OCI-LY7 (cell line): ENCODE measurements around the gene ZNF558. TPM values are rescaled to one million over a fixed set of nuclear protein-coding genes. Genes with fewer than 3 reads are reported as not detected.

Experiments used
- BruUV-seq: library from RNA; stranded (reverse); fragments of 400-500 nt; replicated peaks from 2 replicates; lab custom pipeline; 2021; lab: Mats Ljungman, UMichigan
- CTCF ChIA-PET: fragments of 300-600 bp; sonication (Branson Sonifier 250); formaldehyde crosslinking; loops from one replicate; lab custom pipeline; 2022; ENCODE audit warnings: antibody characterized with exemption; ENCODE audit not compliant: unreplicated experiment; lab: Charles Lee
- POLR2A ChIA-PET: fragments of 300-600 bp; sonication (Branson Sonifier 250); formaldehyde crosslinking; loops from one replicate; lab custom pipeline; 2022; ENCODE audit warnings: antibody characterized with exemption; lab: Charles Lee
- DNase-seq: peaks from one replicate; pipeline ENCODE4 v3.0.0-alpha.2; 2015; ENCODE audit warnings: low spot score
- H2AFZ ChIP-seq: fragments of 200-600 bp; sonication (generic), shearing (Covaris generic); 2 replicates; pipeline ENCODE4 v1.6.1; 2014; ENCODE audit warnings: mild to moderate bottlenecking, antibody characterized with exemption, low read length, moderate library complexity
- H3K27ac ChIP-seq: fragments of 200-600 bp; sonication (generic); 2 replicates; pipeline ENCODE4 v1.5.1; 2014; ENCODE audit warnings: mixed run types, low read depth, mild to moderate bottlenecking, moderate library complexity, low read length, inconsistent platforms; ENCODE audit not compliant: poor library complexity, severe bottlenecking
- H3K36me3 ChIP-seq: fragments of 200-600 bp; sonication (generic); 2 replicates; pipeline ENCODE4 v1.6.1; 2014; ENCODE audit warnings: mild to moderate bottlenecking, antibody characterized with exemption, low read length, moderate library complexity, mixed read lengths; ENCODE audit not compliant: insufficient read depth
- H3K4me1 ChIP-seq: fragments of 200-600 bp; sonication (generic); 2 replicates; pipeline ENCODE4 v1.5.1; 2014; ENCODE audit warnings: mild to moderate bottlenecking, low read length; ENCODE audit not compliant: insufficient read depth, poor library complexity, severe bottlenecking
- H3K4me2 ChIP-seq: fragments of 200-600 bp; sonication (generic); 2 replicates; pipeline ENCODE4 v1.6.1; 2014; ENCODE audit warnings: mild to moderate bottlenecking, low read length
- H3K4me3 ChIP-seq: fragments of 200-600 bp; sonication (generic); 2 replicates; pipeline ENCODE4 v1.5.1; 2014; ENCODE audit warnings: mild to moderate bottlenecking, low read depth, low read length; ENCODE audit not compliant: poor library complexity, severe bottlenecking
- H3K79me2 ChIP-seq: fragments of 200-600 bp; sonication (generic); 2 replicates; pipeline ENCODE4 v1.6.1; 2016; ENCODE audit warnings: low read depth, mild to moderate bottlenecking, low read length, moderate library complexity, mixed read lengths; ENCODE audit not compliant: insufficient read depth
- H3K9me2 ChIP-seq: fragments of 200-600 bp; sonication (generic); 2 replicates; pipeline ENCODE4 v1.6.1; 2016; ENCODE audit warnings: mild to moderate bottlenecking, low read length, mixed read lengths; ENCODE audit not compliant: insufficient read depth
- H3K9me3 ChIP-seq: fragments of 200-600 bp; sonication (generic); 2 replicates; pipeline ENCODE4 v1.6.1; 2014; ENCODE audit warnings: mild to moderate bottlenecking, mixed run types, low read length, mixed read lengths
- H4K20me1 ChIP-seq: fragments of 200-600 bp; sonication (generic); 2 replicates; pipeline ENCODE4 v1.6.1; 2014; ENCODE audit warnings: mild to moderate bottlenecking, antibody characterized with exemption, low read length, moderate library complexity, mixed read lengths; ENCODE audit not compliant: insufficient read depth
- EZH2phosphoT487 ChIP-seq: fragments of 200-600 bp; sonication (generic); IDR thresholded peaks from 2 replicates; pipeline ENCODE4 v1.6.1; 2018; ENCODE audit warnings: low read depth, borderline replicate concordance, mild to moderate bottlenecking, mixed run types, antibody characterized with exemption, low read length, moderate library complexity, mixed read lengths
- intact Hi-C: fragments of 100-400 bp; cut with micrococcal nuclease; formaldehyde crosslinking; loops from one replicate; pipeline ENCODE4 v1.10.0; 2022; ENCODE audit not compliant: unreplicated experiment
- total RNA-seq, 2 experiments: library from RNA; depleted of rRNA in 1 of 2; stranded (reverse); fragments of >200 nt in 1 of 2; shearing (Covaris generic) in 1 of 2; gene quantifications; 2 replicates each; pipeline ENCODE4 v1.2.3, GENCODE V29; 2014 to 2022
- TF ChIP-seq, protein P1 (sequence below): fragments of 200-600 bp; sonication (generic); conservative IDR thresholded peaks from 2 replicates; pipeline ENCODE4 v1.5.1; 2014; ENCODE audit warnings: mild to moderate bottlenecking, antibody characterized with exemption, low read length, moderate library complexity, mixed read lengths

ZNF558 gene
- total RNA-seq, 2 experiments from 2014 or later = 18.0 to 19.7 TPM

- H3K9me2 ChIP-seq = no peaks in the 10 kb centered on the region
- no TSS peak for BruUV-seq
- ChIA-PET POLR2A (no interaction called here), CTCF (no interaction called here)
- DNase-seq = no peak
- H3K4me3 ChIP-seq = no peak overlapping the region
- H3K27ac ChIP-seq = no peak overlapping the region
- H3K79me2 ChIP-seq = no peaks in the 10 kb centered on the region
- no peaks in the 10 kb centered on the region for H3K36me3 ChIP-seq
- TF ChIP-seq, protein P1, sequence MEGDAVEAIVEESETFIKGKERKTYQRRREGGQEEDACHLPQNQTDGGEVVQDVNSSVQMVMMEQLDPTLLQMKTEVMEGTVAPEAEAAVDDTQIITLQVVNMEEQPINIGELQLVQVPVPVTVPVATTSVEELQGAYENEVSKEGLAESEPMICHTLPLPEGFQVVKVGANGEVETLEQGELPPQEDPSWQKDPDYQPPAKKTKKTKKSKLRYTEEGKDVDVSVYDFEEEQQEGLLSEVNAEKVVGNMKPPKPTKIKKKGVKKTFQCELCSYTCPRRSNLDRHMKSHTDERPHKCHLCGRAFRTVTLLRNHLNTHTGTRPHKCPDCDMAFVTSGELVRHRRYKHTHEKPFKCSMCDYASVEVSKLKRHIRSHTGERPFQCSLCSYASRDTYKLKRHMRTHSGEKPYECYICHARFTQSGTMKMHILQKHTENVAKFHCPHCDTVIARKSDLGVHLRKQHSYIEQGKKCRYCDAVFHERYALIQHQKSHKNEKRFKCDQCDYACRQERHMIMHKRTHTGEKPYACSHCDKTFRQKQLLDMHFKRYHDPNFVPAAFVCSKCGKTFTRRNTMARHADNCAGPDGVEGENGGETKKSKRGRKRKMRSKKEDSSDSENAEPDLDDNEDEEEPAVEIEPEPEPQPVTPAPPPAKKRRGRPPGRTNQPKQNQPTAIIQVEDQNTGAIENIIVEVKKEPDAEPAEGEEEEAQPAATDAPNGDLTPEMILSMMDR = no peak
- no peak for TF ChIP-seq EZH2phosphoT487
- no peaks in the 10 kb centered on the region for H4K20me1 ChIP-seq
- no peak overlapping the region for H3K4me2 ChIP-seq
- H3K4me1 ChIP-seq = no peaks in the 10 kb centered on the region
- intact Hi-C loops = no loop called here
- peaks cover 7% of the 10 kb centered on the region; the same call in 1 of the 2 replicates for H3K9me3 ChIP-seq
- H2AFZ ChIP-seq = no peak overlapping the region
These were observed 14.7 kb upstream of the ZNF558 start for GRCh38 chr19:8846819-8847218.

GRCh38 chr19:8840708-8841107 lies 8.6 kb upstream of the ZNF558 start:
- H3K4me2 ChIP-seq = no peak overlapping the region
- POLR2A ChIA-PET = no interaction called here
- H3K36me3 ChIP-seq = no peaks in the 10 kb centered on the region
- TF ChIP-seq, protein P1 = no peak
- no peak for TF ChIP-seq EZH2phosphoT487
- no peaks in the 10 kb centered on the region for H3K9me2 ChIP-seq
- no peaks in the 10 kb centered on the region for H3K79me2 ChIP-seq
- H3K27ac ChIP-seq = no peak overlapping the region
- CTCF ChIA-PET = no interaction called here
- DNase-seq = no peak
- H4K20me1 ChIP-seq = no peaks in the 10 kb centered on the region
- no peak overlapping the region for H2AFZ ChIP-seq
- no peaks in the 10 kb centered on the region for H3K4me1 ChIP-seq
- BruUV-seq = no TSS peak
- intact Hi-C loops = no loop called here
- H3K9me3 ChIP-seq = no peaks in the 10 kb centered on the region
- no peak overlapping the region for H3K4me3 ChIP-seq

DNA sequence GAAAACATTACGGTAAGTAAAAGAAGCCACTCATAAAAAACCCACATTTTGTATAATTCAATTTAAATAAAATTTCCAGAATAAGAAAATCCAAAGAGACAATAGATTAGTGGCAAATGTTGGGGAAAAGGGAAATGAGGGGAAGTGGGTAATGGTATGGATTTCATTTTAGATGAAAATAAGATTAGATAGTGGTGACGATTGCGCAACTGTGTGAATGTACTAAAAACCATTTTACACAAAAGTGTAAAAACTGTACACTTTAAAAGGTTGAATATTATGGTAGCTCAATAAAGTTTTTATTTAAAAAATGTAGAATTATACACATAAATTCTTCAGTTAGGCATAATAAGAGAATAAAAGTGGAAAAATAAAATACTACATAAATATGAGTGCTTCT lies 3.8 kb upstream of the ZNF558 start:
- ChIA-PET POLR2A (interaction anchor here (0.6 to 0.7 kb wide), 2 partner anchors 23 to 183 kb away, joined by 3 read pairs; no protein-coding TSS in a partner anchor), CTCF (no interaction called here)
- Histone ChIP-seq H3K9me3 (no peaks in the 10 kb centered on the region), H3K36me3 (no peaks in the 10 kb centered on the region), H3K79me2 (no peaks in the 10 kb centered on the region), H3K4me1 (peaks cover 9% of the 10 kb centered on the region), H3K4me2 (no peak overlapping the region), H3K9me2 (no peaks in the 10 kb centered on the region), H3K27ac (no peak overlapping the region), H2AFZ (no peak overlapping the region), H4K20me1 (no peaks in the 10 kb centered on the region), H3K4me3 (no peak overlapping the region)
- intact Hi-C loops = no loop called here
- TF ChIP-seq, protein P1 = no peak
- no peak for TF ChIP-seq EZH2phosphoT487
- no TSS peak for BruUV-seq
- DNase-seq = no peak
